ENCODE measurements around the gene MAPK8IP2. TPM values are rescaled to one million over a fixed set of nuclear protein-coding genes. Genes with fewer than 3 reads are reported as not detected.

The MAPK8IP2 gene
- total and polyA plus RNA-seq, 2 of the 13 experiments (the other 11 are each of a cell fraction or from before 2014, with no cell fraction given), result 1.3 to 2.6 TPM

DNA sequence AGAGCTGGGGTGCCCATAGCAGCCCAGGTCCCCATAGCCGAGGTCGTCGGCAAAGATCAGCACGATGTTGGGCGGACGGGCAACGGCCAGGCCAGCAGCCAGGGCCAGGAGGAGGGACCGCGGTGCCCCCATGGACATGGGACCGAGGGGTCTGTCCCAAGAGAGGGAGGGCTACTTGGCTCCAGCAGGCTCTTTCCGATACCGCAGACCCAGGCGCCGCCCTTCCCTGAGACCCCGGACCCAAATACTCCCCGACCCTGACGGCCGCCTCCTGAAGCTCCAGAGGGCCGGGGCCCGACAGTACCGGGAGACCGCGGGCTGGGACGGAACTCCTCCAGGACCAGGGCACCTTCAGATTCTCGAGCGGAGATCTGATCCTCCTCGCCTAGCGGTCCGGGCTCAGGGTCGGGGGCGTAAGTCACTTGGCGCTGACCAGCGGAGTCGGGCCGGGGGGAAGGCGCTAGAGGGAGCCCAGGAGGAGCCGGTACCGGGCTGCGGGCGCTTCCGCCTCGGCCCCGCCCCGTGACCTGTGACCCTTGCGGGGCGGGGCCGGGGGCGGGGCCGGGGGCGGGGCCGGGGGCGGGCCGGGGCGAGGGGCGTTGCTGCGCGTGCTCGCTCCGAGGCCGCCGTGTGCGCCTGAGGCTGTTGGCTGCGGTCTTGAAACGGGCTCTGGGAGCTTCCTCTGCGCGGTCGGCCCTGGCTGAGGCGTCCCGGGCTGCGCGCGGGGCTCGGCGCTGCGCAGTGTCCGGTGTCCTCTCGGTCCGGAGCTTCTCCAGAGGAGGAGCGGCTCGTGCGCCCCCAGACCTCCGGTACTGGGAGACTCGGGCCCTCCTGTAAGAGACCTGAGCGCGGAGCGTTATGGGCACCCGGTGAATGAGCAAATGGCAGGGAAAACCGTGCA, 27.3 kb downstream of the MAPK8IP2 start, which contains the start of gene ARSA (continued):
- TF ChIP-seq RERE (CRISPR knock-in tag; IDR thresholded peaks at IDR 0.05; ENCODE audit: low read depth) (no peak), MTA1 (CRISPR knock-in tag; IDR thresholded peaks at IDR 0.05; ENCODE audit: borderline replicate concordance) (no peak), CCAR2 (optimal IDR thresholded peaks at IDR 0.05; ENCODE audit: low read depth, low read length) (no peak), RFXANK (CRISPR knock-in tag; IDR thresholded peaks at IDR 0.05) (no peak), ZNF720 (CRISPR knock-in tag; IDR thresholded peaks at IDR 0.05) (no peak), IRF2 (CRISPR knock-in tag; IDR thresholded peaks at IDR 0.05) (no peak), KDM2A (CRISPR knock-in tag; IDR thresholded peaks at IDR 0.05; ENCODE audit: borderline replicate concordance, low read depth) (peak; percentile 56; the same call in 1 of the 2 replicates), PAF1 (CRISPR knock-in tag; IDR thresholded peaks at IDR 0.05) (no peak), SOX13 (IDR thresholded peaks at IDR 0.05) (no peak), SOX13 (CRISPR knock-in tag; conservative IDR thresholded peaks at IDR 0.05 in 1 of 2, IDR thresholded peaks at IDR 0.05 in 1 of 2) (no peak), SRSF1 (optimal IDR thresholded peaks at IDR 0.05; ENCODE audit: low read depth, low read length) (no peak), ZNF136 (CRISPR knock-in tag; IDR thresholded peaks at IDR 0.05; ENCODE audit: low read depth) (no peak), SRY (CRISPR knock-in tag; IDR thresholded peaks at IDR 0.05) (no peak), ELF3 (CRISPR knock-in tag; IDR thresholded peaks at IDR 0.05) (peak; percentile 38; the same call in 1 of the 2 replicates), XRCC5 (optimal IDR thresholded peaks at IDR 0.05; ENCODE audit: low read length) (no peak), MTF1 (CRISPR knock-in tag; IDR thresholded peaks at IDR 0.05) (no peak), ARNTL (CRISPR knock-in tag; IDR thresholded peaks at IDR 0.05) (0 out of 2 replicates have a peak, but pooled peaks have one; percentile 11), ZNF121 (CRISPR knock-in tag; IDR thresholded peaks at IDR 0.05) (no peak), CBFB (CRISPR knock-in tag; IDR thresholded peaks at IDR 0.05) (no peak), FOXC1 (CRISPR knock-in tag; IDR thresholded peaks at IDR 0.05; ENCODE audit: borderline replicate concordance) (peak; percentile 60; the same call in 1 of the 2 replicates), AFF4 (CRISPR knock-in tag; IDR thresholded peaks at IDR 0.05) (no peak), HDAC1 (CRISPR knock-in tag; IDR thresholded peaks at IDR 0.05) (peak; percentile 24)
